HG03045 (cell line): Measurements from ENCODE around the gene OR1K1.
"Not testable (repeated sequence)": the region's sequence is repeated elsewhere in the genome, so short reads cannot be mapped to it uniquely, and the experiment has no call there.

ENCODE experiments used
- ATAC-seq: cut with Tn5 transposase; IDR thresholded peaks from one replicate; pipeline ENCODE4 v1.9.1; 2021; ENCODE audit warnings: mild to moderate bottlenecking, moderate library complexity; ENCODE audit not compliant: unreplicated experiment

Gene OR1K1

GRCh38 chr9:122800066-122801060 is at the start of gene OR1K1:
OR1K1 (plus strand) TSS chr9:122800123; CDS start chr9:122800123, 0 bp downstream.
- ATAC-seq: no peak

- ATAC-seq: no peak
Observed at GRCh38 chr9:122754825-122755224, 45.1 kb upstream of the OR1K1 start.

- ATAC-seq: no peak
Observed at GRCh38 chr9:122767817-122768216, 32.1 kb upstream of the OR1K1 start.

- no peak for ATAC-seq
Observed at GRCh38 chr9:122777052-122777451, 22.9 kb upstream of the OR1K1 start.

- ATAC-seq: no peak
Observed at GRCh38 chr9:122777935-122778627, 21.8 kb upstream of the OR1K1 start.

- no peak for ATAC-seq
Observed at GRCh38 chr9:122779181-122779580, 20.7 kb upstream of the OR1K1 start.

GRCh38 chr9:122780026-122780425 is 19.9 kb upstream of the OR1K1 start:
- ATAC-seq: no peak

GRCh38 chr9:122781671-122782070 is 18.3 kb upstream of the OR1K1 start:
- ATAC-seq: no peak

- no peak for ATAC-seq
Observed at GRCh38 chr9:122785269-122785668, 14.7 kb upstream of the OR1K1 start.

- ATAC-seq: no peak
Observed at GRCh38 chr9:122786338-122786737, 13.6 kb upstream of the OR1K1 start.

- ATAC-seq: no peak
Observed at GRCh38 chr9:122788831-122789230, 11.1 kb upstream of the OR1K1 start, which contains the start of gene OR5C1. OR5C1 (plus strand) TSS chr9:122788933; CDS start chr9:122788933, 0 bp downstream.

- no peak for ATAC-seq
Observed at GRCh38 chr9:122789256-122790046, 10.5 kb upstream of the OR1K1 start.

GRCh38 chr9:122791872-122792669 is 7.9 kb upstream of the OR1K1 start:
- no peak for ATAC-seq

- no peak for ATAC-seq
Observed at GRCh38 chr9:122797316-122798063, 2.4 kb upstream of the OR1K1 start.

- ATAC-seq: no peak
Observed at GRCh38 chr9:122806661-122807060, 6.7 kb downstream of the OR1K1 start.

- ATAC-seq: no peak
Observed at GRCh38 chr9:122807271-122807900, 7.5 kb downstream of the OR1K1 start.

- ATAC-seq: no peak
Observed at GRCh38 chr9:122808141-122808540, 8.2 kb downstream of the OR1K1 start.

GRCh38 chr9:122809261-122809660 is 9.3 kb downstream of the OR1K1 start:
- ATAC-seq: not testable (repeated sequence)
